Occipital lobe (tissue), 2 donors: ENCODE data around the gene CUL7. TPM values are rescaled to one million over a fixed set of nuclear protein-coding genes. Genes with fewer than 3 reads are reported as not detected.
A peak's percentile ranks its signal among the peaks of the same experiment; 100 is the strongest.

Experiments
- DNase-seq: peaks from one replicate; lab custom pipeline; 2025; lab: John Stamatoyannopoulos, UW
- total RNA-seq: library from RNA; depleted of rRNA; stranded (reverse); fragments of >200 nt; gene quantifications from one replicate; pipeline ENCODE4 v1.2.3, GENCODE V29; 2014

The CUL7 gene
- total RNA-seq, 1 donor from 2014 or later = 12.8 TPM

DNA sequence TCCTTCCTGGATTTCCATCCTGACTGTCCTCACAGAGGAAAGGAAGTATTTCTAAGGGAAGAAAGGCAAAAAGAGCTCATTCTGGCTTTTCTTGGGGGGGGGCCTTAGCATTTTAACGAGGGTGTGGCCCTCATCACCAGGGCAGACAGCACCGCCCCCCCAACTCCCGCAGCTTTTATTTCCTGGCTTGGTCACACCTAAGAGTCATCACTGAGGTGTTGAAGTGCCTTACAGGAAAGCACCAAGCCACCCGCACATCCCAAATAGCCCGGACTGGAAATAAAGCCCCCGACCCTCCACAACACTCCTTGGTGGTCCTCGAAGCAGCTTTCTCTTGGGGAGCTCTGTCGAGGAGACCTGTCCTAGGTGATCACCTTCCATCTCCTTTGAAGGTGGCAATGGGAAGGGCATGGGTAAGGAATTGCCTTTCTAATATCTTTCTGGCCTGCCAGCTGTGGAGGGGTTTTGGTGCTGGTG lies 23.7 kb upstream of the CUL7 start:
- DNase-seq = no peak

DNA sequence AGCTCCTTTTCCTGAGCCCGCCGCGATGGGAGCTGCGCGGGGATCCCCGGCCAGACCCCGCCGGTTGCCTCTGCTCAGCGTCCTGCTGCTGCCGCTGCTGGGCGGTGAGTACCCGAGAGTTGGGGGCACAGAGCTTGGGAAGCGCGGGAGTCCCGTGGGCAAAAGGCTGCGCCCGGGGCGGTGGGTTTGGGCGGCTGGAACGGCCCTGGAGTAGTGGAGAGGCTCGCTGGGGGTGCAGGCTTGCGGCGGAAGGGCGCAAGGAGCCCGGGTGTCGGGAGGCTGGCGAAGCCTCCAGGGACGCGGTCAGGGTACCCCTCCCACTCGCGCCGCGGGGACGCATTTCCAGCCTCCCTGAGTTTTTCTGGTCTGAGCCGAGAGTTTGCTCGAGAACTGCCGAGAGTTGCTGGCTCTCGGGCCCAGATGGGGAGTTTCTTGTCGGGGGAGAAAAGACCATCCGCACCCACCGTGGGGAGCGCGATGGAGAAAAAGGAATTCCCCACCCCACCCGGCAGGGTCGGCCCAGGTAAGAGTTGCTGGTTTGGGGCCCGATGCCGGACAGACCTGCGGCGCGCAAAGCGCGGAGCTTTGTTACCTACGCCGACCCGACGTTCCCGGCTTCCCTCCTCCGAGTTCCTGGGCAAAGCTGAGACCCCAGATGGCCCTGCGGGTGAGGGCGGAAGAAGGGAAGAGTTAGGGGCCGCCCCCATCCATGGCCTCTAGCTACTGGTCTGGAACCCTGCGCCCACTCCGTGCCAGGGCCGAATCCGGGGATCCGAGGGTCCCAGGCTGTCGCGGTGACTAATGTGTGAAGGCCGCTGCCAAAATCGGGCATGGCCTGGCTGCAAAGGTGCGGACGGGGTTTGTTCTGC lies 23.0 kb upstream of the CUL7 start:
- no peak for DNase-seq

DNA sequence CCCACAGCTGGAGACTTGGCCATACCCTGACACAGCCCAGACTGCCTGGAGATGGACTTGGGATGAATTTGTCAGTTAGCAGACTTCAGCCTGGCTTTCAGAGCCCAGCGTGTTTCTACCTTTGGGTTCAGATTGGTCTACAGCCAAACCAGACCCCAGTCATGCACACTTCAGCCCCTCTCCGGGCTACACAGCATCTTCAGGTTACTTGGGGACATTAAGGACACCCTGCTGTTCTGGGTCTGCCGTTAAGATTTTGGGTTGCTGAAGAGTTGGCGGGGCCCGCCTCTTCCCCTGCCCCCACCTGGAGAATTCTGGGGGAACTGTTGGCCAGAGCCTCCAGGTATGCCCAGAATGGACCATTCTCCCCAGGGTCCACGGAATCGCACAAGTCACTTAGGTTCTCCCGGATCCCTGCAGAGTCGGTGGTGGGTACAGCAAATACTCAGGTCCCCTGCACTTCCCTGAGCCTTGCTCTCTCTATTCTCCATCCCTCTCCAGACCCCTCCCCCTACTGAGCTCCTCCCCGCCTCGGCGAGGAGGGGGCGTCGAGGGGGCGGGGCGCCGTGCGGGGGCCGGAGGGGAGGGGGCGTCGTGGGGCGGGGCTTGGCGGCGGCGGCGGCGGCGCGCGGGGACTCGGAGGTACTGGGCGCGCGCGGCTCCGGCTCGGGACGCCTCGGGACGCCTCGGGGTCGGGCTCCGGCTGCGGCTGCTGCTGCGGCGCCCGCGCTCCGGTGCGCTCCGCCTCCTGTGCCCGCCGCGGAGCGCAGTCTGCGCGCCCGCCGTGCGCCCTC lies 22.2 kb upstream of the CUL7 start, which contains the start of gene PTK7:
PTK7 (plus strand) TSS at position 645 of the 794 bp plus-strand sequence. CDS start 175 bp downstream, outside the sequence.
- no peak for DNase-seq

DNA sequence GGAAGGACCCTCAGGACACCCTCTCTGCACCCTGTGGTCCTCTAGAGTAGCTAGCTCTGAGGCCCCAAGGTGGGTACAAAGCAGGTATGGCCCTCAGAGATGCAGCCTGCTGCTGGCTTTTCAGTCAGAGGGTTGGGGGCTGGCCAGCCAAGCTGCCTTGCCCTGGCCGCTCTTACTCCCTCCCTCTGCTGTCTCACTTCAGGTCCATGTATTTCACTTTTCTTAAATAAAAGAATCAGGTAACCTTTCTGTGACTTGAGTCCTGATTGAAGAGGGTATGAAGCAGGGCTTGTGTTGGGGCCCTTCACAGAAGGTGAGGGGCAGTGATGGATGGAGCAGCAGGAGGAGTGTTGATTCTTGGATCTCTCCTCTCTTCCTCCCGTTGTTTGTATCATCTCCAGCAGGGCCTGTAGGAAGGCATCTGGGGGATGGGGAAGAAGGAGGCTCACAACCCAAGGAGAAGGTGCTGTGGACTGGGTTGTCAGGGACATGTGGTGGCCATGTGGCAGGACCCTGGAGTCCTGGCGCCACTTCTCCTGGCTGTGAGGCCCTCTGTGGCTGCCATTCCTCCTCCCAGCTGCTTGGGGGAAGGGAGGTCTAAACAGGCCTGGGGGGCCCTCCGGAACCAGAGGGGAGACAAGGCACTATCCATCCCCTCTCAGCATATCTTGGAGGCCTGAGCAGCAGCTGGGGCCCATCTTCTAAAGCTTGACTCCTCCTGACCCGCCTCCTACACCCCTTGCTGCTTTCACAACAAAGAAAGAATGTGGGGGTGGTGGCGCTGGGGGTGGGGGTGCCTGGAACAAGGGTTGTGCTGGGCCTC lies 21.4 kb upstream of the CUL7 start:
- no peak for DNase-seq

DNA sequence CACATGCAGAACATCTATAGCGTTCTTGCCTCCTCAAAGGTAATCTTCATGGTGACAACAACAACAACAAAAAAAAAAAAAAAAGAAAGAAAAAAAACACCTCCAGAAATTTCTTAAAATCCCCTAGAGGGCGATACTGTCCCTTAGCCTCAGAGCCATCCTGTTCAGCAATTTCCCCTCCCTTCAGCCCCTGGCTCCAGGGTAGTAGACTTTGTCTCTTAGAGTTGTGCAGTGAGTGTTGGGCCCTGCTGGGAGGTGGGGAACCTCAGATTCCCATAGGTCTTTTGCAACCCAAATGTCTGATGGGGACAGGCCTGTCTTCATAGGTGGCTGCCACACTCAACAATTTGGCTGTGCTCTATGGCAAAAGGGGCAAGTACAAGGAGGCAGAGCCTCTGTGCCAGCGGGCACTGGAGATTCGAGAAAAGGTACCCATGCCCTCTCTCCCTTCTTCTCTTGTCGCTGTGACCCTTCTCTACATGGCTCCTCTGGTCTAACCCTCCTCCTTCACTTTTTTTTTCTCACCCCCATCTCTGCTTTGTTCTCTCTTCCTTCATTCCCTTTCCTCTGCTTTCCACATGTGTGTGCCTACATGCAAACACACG lies 16.5 kb upstream of the CUL7 start:
- DNase-seq = no peak

DNA sequence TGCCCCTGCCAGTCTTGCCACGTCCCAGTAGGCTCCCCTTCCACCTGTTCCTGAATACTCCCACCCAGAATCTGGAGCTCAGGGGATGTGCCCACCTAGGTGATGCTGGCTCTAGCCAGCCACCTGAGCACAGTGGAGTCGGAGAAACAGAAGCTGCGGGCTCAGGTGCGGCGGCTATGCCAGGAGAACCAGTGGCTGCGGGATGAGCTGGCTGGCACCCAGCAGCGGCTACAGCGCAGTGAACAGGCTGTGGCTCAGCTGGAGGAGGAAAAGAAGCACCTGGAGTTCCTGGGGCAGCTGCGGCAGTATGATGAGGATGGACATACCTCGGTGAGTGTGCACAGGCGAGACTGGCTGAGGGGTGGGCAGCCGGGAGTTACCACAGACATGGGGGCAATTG lies 9.2 kb upstream of the CUL7 start:
- no peak for DNase-seq

DNA sequence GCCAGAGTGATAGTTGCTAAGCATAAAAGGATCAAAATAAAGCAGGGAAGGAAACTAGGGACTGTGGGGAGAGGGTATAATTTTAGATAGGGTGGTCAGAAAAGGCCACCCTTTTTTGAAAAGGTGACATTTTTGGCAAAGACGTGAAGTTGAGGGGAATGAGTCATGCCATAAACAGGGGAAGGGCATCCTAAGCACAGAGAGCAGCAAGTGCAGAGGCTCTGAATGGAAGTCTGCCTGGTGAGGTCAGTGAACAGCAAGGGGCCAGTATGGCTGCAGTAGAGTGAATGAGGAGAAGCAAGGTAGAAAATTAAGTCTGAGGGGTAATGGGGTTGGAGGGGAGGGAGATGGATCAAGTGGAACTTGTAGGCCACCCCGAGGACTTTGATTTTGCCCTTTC lies 8.2 kb upstream of the CUL7 start:
- DNase-seq = no peak

DNA sequence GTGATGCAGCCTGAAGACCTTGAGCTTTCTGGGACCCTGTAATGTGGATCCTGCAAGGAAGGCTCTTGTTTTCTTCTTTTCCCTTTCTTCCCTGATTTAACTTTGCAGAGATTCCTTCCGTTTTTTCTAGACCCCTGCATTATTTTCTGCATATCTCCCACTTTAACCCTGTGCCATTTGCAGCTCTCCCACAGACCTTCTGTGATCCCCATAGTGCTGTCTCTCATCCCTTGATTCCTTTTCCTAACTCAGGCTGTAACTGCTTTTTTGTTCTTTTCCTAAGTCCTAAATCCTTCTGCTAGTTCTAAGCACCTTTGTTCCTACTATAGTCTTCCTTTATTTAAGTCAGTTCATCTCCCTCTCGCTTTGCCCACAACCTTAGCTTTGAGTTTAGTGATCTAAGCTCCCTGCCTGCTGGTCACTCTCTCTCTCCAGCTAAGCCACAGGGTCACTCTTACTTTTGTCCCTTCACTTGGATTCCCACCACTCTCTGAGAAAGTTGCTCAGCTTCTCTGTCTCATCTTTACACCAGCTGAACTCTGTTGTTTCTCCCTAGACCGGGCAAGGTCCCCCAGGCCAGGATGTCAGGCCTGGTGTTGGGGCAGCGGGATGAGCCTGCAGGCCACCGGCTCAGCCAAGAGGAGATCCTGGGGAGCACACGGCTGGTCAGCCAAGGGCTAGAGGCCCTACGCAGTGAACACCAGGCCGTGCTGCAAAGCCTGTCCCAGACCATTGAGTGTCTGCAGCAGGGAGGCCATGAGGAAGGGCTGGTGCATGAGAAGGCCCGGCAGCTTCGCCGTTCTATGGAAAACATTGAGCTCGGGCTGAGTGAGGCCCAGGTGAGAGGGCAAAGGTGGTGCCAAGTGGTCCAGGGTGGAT lies 7.3 kb upstream of the CUL7 start:
- DNase-seq = no peak

DNA sequence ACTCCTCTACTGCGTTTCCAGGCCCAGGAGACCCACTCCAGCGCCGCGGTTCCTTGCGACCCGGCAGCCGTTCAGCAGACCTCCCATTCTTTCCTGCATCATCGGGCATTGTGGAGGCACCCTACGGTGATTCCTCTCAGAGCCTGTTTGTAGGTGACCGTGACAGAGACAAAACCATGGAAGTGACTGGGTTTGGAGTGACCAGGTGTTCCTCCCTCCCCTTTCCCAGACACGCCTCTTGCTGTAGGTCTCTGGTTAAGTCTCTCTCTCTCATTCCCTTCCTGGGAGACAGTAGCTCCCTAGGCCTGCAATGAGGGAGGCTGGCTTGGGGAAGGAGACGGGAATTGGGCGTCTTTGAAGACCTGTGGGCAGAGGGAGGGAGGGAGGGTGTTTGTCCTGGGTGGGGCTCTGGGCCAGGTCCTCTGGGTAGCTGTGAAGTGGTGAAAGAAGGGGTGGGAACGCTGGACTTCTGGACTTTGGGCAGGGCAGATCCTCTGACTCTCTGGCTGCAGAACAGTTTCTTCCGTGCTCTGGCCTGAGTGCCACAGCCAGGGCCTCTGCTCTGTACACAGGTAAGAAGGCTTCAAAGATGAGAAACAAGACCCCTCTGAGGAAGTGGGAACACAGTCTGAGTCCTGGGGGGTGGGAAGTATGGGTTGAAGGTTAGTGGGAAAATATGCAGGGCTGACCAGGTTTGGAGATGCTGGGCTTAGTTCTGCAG lies 6.5 kb upstream of the CUL7 start:
- no peak for DNase-seq

DNA sequence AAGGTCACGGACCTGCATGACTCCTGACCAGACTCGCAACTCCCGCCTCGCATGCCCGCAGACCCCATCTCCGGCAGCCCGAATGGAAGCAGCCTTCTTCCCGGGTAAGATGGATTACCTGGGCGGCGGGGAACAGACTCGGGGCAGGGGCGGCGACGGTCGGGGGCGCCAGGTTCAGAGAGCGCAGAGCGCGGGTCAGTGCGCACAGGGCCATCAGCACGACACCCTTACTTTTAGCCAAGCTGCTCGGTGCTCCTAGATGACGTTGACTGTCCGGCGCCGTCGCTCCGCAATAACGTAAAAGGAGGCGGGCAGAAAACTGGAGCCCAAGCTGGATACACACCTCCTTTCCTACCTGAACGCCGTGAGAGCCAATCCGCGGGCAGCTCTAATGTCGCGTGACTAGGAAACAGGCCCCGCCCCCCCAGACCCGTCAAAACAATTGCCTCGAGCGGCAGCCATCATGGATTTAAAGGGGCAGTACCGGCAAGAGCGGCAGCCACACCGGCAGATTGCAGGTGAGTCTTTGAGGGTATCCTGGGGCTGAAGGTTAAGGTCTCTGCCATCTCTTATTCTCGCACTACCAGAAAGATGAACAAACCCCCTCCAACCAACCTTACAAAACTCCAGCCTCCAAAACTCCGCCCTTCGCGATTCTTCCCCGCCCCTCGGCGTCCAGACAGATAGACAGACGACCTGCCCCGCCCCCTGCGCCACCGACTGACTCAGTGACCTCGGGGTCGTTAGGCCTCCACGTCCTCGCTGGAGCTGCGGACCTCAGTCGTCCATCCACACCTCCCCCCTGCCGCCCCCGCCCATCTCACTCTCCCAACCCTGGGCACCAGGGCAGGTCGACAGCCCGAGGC lies 5.8 kb upstream of the CUL7 start, which contains the start of the genes KLC4 and MRPL2:
KLC4 (plus strand) TSS at position 464 of the 866 bp plus-strand sequence. CDS start 1,705 bp downstream, outside the sequence.
MRPL2 (minus strand) TSS at position 267 of the 866 bp plus-strand sequence; CDS start at position 214, 53 bp downstream.
- DNase-seq = peak; percentile 99

DNA sequence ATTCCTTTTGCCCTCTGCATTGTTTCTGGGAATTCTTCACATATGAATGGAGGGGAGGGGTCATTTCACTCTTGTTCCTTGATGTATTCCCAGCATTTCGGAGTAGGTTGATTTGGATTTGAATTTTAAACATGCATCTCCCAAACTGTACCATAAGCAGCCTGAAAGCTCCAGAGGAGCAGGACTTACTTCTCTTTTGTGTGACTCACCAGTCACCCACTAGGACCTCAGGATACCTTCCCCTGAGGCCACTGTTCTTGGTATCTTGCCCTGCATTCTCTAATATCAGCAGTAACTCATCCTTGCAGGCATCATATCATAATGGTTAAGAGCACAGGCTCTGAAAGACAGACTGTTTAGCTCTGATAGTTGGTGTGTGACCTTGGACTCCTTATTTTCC lies 4.9 kb upstream of the CUL7 start:
- DNase-seq = no peak

DNA sequence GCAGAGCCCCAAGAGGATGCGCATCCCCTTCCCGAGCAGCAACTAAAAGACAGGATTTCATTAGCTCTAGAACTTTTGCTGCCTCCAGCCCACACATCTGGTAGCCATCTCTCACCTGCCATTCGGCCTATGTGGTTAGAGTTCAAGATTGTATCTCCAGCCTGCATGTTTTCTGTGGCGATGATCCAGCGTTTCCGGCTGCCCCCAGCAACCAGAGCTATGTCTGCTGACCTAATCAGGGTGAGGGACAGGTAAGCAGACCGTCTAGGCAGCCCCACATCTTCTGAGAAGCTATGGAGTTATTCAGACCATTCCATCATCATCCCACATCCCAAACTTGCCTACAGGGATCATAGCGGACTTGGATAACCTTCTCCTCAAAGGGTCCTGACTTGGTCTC lies 2.3 kb upstream of the CUL7 start:
- no peak for DNase-seq

DNA sequence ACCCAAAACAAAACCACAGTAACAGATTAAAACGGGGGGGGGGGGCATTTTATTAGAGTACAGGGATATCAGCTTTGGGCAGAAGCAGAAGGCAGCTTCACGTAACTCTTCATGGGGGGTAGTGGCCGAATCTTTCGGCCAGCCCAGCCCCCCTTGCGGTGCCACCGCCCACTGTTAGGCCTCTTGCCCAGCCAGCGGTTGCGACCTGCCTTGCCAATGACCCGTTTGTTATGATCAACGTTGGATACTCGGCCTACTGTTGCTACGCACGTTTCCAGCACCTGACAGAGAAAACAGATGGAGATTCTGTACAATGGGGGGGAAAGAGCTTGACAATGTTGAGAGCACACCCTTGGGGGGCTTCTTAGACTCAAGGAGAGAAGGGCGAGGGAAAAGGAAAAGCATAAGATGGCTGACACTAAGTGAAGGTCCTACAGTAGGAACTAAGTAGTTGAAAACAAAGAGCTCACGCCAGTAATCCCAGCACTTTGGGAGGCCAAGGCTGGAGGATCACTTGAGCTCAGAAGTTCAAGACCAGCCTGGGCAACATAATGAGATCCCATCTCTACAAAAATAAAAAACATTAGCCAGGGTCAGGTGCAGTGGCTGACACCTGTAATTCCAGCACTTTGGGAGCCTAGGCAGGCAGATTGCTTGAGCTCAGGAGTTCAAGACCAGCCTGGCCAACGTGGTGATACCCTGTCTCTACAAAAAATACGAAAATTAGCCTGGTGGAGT lies 724 bp upstream of the CUL7 start:
- DNase-seq = no peak

DNA sequence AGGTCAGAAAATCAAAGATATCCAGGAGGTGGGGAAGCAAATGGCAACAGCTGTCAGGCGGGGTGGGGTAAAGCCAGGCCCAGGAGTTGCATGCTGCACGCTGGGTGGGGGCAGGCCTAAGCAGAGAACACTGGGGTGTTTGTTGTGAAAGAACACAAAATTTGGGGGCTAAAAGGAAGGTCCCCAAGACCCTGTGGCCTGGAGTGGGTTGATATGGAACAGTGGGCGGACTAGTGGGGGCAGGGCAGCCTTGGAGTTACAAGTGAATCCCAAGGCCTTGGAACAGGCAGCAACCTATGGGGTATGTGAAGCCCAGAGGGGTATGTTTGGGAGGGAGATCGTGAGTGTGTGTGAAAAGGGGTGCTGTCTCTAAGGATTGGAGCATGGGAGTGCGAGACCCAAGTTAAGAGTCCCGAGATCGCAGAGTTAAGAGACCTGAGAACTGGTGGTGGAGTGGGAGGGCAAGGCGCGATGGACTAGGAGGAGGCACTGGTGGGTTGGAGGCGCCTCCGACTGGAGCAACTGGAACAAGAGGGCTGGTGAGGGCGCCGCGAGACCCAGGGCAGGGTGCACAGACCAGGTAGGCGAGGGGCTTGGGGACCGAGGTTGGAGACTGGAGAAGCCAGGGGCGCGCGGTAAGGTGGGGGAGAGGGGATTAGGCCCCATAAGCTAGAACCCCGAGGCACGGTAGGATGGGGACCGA lies 658 bp downstream of the CUL7 start:
- no peak for DNase-seq

DNA sequence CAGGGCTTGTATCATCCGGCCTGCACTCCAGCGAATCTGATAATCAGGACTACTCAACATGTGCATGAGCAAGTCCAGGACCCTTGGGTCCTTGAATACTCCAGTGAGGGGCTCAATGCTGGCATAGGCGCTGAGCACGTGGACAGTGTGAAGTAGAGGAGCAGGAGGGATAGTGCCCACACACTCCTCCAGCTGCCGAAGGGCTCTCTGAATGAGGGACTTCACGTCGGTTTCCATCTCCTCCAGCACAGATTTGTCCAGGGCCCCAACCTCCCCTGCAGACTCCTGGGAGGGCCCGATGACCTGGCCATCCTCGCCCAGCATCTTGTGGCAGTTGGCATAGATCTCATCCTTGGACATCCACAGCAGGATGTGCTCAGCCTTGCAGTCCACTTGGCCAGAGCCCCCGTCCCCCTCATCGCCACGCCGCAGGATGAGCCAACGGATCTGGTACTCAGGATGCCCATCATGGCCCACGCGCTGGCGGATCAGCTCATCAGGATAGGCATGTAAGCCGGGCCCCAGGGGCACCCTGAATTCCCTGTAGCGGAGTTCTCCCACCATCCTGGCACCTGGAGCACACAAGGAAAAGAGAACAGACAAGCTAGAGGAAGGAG lies 1.3 kb downstream of the CUL7 start:
- no peak for DNase-seq

DNA sequence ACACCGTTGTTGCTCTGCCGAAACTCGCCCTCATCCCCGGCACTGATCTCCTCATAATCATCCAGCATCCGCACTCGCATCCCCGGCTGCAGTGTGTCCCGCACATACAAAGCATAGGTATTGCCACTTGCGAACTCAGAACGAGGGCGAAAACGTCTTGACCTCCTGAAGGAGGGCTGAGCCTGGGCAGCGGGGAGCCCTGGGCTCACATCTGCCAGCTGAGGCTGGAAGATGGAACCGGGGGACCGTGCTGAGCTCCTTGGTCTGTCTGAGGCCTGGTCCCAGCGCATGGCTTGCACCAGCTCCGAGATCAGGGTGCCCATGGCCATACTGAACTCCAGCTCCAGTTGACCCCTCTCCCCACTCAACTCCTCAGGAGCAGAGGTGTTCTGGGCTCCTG lies 2.7 kb downstream of the CUL7 start:
- no peak for DNase-seq
